GM18505 (cell line): ENCODE results near the gene DAZ1.
"Not testable (repeated sequence)": the region's sequence is repeated elsewhere in the genome, so short reads cannot be mapped to it uniquely, and the experiment has no call there.

ENCODE experiments used
- ATAC-seq: cut with Tn5 transposase; IDR thresholded peaks from one replicate; pipeline ENCODE4 v1.9.1; 2021; ENCODE audit not compliant: unreplicated experiment

DAZ1 gene, protein sequence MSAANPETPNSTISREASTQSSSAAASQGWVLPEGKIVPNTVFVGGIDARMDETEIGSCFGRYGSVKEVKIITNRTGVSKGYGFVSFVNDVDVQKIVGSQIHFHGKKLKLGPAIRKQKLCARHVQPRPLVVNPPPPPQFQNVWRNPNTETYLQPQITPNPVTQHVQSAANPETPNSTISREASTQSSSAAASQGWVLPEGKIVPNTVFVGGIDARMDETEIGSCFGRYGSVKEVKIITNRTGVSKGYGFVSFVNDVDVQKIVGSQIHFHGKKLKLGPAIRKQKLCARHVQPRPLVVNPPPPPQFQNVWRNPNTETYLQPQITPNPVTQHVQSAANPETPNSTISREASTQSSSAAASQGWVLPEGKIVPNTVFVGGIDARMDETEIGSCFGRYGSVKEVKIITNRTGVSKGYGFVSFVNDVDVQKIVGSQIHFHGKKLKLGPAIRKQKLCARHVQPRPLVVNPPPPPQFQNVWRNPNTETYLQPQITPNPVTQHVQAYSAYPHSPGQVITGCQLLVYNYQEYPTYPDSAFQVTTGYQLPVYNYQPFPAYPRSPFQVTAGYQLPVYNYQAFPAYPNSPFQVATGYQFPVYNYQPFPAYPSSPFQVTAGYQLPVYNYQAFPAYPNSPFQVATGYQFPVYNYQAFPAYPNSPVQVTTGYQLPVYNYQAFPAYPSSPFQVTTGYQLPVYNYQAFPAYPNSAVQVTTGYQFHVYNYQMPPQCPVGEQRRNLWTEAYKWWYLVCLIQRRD

DNA sequence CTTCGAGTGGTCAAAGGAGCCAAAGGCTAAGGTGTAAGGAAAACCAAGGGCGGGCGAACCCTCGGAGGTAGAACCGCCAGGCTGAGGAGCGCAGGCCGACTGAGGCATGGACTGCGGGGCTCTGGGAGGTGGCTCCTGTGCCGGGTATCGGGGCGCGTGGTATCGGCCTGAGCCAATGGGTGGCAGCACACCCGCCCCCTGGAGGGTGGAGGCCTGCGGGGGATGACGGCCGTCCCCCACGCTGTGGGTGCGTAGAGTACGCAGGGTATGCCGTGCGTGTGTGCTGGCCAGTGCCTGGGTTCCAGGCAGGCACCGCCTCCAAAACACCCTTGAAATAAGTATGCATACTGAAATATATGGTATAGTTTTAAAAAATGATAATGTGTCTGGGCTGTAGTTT lies at the start of gene DAZ1:
TSS of gene DAZ1 (minus strand) at position 101 of the 400 bp plus-strand sequence. CDS start 208 bp downstream, outside the sequence.
- not testable (repeated sequence) for ATAC-seq

GRCh38 chrY:23219233-23219632 lies 20.4 kb upstream of the DAZ1 start, which contains the start of gene DAZ2:
TSS of gene DAZ2 (plus strand) at chrY:23219533. CDS start at chrY:23219741, 208 bp downstream.
- not testable (repeated sequence) for ATAC-seq

GRCh38 chrY:23210681-23211080 lies 11.9 kb upstream of the DAZ1 start:
- ATAC-seq, result not testable (repeated sequence)

DNA sequence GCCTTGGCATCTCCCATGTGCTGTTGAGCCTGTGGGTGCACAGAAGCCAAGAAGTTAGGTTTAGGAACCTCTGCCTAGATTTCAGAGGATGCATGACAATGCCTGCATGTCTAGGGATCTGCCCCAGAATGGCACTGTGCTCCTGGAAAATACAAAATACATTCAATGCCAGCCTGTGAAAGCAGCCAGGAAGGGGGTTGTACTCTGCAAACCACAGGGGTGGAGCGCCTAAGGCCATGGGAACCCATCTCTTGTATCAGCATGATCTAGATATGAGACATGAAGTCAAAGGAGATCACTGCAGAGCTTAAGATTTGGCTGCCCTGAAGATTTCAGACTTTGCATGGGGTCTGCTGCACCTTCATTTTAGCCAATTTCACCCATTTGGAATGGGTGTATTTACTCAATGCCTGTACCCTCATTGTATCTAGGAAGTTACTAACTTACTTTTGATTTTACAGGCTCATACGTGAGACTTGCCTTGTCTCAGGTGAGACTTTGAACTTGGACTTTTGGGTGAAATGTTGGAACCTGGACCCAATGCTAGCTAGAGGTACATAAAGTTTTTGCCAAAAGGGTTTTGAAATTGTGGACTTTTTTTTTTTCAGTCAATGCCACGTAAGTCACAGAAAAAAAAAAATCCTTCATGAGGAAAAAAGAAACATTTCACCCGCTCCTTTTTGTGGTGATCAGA lies 11.1 kb upstream of the DAZ1 start:
- not testable (repeated sequence) for ATAC-seq

GRCh38 chrY:23207455-23207854 lies 8.6 kb upstream of the DAZ1 start:
- ATAC-seq, result not testable (repeated sequence)
